DND-41 (cell line): ENCODE data around the gene SOX13.

Experiments used
- ATAC-seq: fragments of 200-7000 bp; cut with Tn5 transposase; 3 replicates; pipeline ENCODE4 v1.9.1; 2021; ENCODE audit warnings: low read depth; ENCODE audit not compliant: insufficient read depth
- DNase-seq: peaks from one replicate; pipeline ENCODE4 v3.0.0-alpha.2; 2020
- H2AFZ ChIP-seq: 2 replicates; pipeline ENCODE4 v1.6.0; 2012; ENCODE audit warnings: low read depth, low read length
- H3K27ac ChIP-seq: 2 replicates; pipeline ENCODE4 v1.5.1; 2012; ENCODE audit warnings: low read length, inconsistent platforms
- H3K27me3 ChIP-seq: fragments of 200-600 bp; sonication (generic); 2 replicates; pipeline ENCODE4 v1.6.0; 2012; ENCODE audit warnings: low read length, mild to moderate bottlenecking, inconsistent platforms; ENCODE audit not compliant: insufficient read depth, poor library complexity
- H3K36me3 ChIP-seq: 2 replicates; pipeline ENCODE4 v1.5.1; 2012; ENCODE audit warnings: low read length, inconsistent platforms; ENCODE audit not compliant: insufficient read depth
- H3K4me1 ChIP-seq: 2 replicates; pipeline ENCODE4 v1.5.1; 2012; ENCODE audit warnings: mild to moderate bottlenecking, low read length; ENCODE audit not compliant: insufficient read depth
- H3K4me2 ChIP-seq: 2 replicates; pipeline ENCODE4 v1.6.0; 2012; ENCODE audit warnings: mild to moderate bottlenecking, moderate library complexity, low read length, inconsistent platforms; ENCODE audit not compliant: insufficient read depth
- H3K4me3 ChIP-seq, 2 experiments: fragments of 200-600 bp in 1 of 2; shearing (Covaris generic) in 1 of 2; 2 replicates each; pipeline ENCODE4 v1.5.1; 2012 to 2016; ENCODE audit warnings: inconsistent platforms in 2 of 2, low read length in 2 of 2, mild to moderate bottlenecking in 2 of 2, low read depth in 1 of 2, moderate library complexity in 1 of 2
- H3K79me2 ChIP-seq: 2 replicates; pipeline ENCODE4 v1.6.0; 2012; ENCODE audit warnings: low read length, inconsistent platforms; ENCODE audit not compliant: insufficient read depth
- H3K9ac ChIP-seq: 2 replicates; pipeline ENCODE4 v1.6.0; 2012; ENCODE audit warnings: low read depth, mild to moderate bottlenecking, inconsistent platforms, low read length, moderate library complexity
- H3K9me3 ChIP-seq: 2 replicates; pipeline ENCODE4 v1.5.1; 2012; ENCODE audit warnings: low read length, moderate library complexity, mild to moderate bottlenecking, inconsistent platforms; ENCODE audit not compliant: insufficient read depth, severe bottlenecking
- H4K20me1 ChIP-seq: 2 replicates; pipeline ENCODE4 v1.6.0; 2012; ENCODE audit warnings: low read length; ENCODE audit not compliant: insufficient read depth
- CTCF ChIP-seq: IDR thresholded peaks from 2 replicates; pipeline ENCODE4 v1.5.1; 2012; ENCODE audit warnings: borderline replicate concordance, low read length, moderate library complexity, mild to moderate bottlenecking; ENCODE audit not compliant: poor library complexity, severe bottlenecking; ENCODE audit errors: extremely low read depth
- EZH2 ChIP-seq: IDR thresholded peaks from 3 replicates; pipeline ENCODE4 v1.6.1; 2012; ENCODE audit warnings: borderline replicate concordance, low read depth, mild to moderate bottlenecking, moderate library complexity, low read length, inconsistent platforms; ENCODE audit not compliant: severe bottlenecking

The SOX13 gene

GRCh38 chr1:204130178-204130577 is 57.3 kb downstream of the SOX13 start:
- Histone ChIP-seq H3K4me2 (no peak overlapping the region), H2AFZ (no peak overlapping the region), H3K36me3 (no peaks in the 10 kb centered on the region), H4K20me1 (no peaks in the 10 kb centered on the region), H3K27me3 (no peaks in the 10 kb centered on the region), H3K9me3 (no peaks in the 10 kb centered on the region), H3K79me2 (no peaks in the 10 kb centered on the region), H3K4me3 (no peak overlapping the region), H3K4me1 (peaks cover 4% of the 10 kb centered on the region), H3K27ac (no peak overlapping the region), H3K9ac (no peak overlapping the region)
- DNase-seq (no peak), ATAC-seq (no peak)
- no peak for TF ChIP-seq CTCF
- TF ChIP-seq EZH2 = no peak

- TF ChIP-seq CTCF (no peak), EZH2 (no peak)
- no peak overlapping the region for H3K4me3 ChIP-seq
- no peak for DNase-seq
- H3K36me3 ChIP-seq = no peaks in the 10 kb centered on the region
- H3K4me2 ChIP-seq = no peak overlapping the region
- no peak overlapping the region for H3K9ac ChIP-seq
- H3K79me2 ChIP-seq = no peaks in the 10 kb centered on the region
- no peaks in the 10 kb centered on the region for H4K20me1 ChIP-seq
- no peaks in the 10 kb centered on the region for H3K9me3 ChIP-seq
- H3K27me3 ChIP-seq = no peaks in the 10 kb centered on the region
- ATAC-seq = no peak
- no peak overlapping the region for H2AFZ ChIP-seq
- H3K27ac ChIP-seq = no peak overlapping the region
- H3K4me1 ChIP-seq = peaks cover 4% of the 10 kb centered on the region
Measured at GRCh38 chr1:204130981-204131892, 58.3 kb downstream of the SOX13 start.

- Histone ChIP-seq H3K4me1 (peaks cover 4% of the 10 kb centered on the region), H3K27me3 (no peaks in the 10 kb centered on the region), H3K27ac (no peak overlapping the region), H2AFZ (no peak overlapping the region), H4K20me1 (no peaks in the 10 kb centered on the region), H3K9ac (no peak overlapping the region), H3K9me3 (no peaks in the 10 kb centered on the region), H3K36me3 (no peaks in the 10 kb centered on the region), H3K79me2 (no peaks in the 10 kb centered on the region), H3K4me2 (no peak overlapping the region), H3K4me3 (no peak overlapping the region)
- ATAC-seq (no peak), DNase-seq (no peak)
- TF ChIP-seq CTCF = no peak
- TF ChIP-seq EZH2 = no peak
Measured at GRCh38 chr1:204131978-204132377, 59.1 kb downstream of the SOX13 start.
